Epithelial cell of esophagus (primary cell): ENCODE measurements around the gene GRIK1.
A peak's percentile ranks its signal among the peaks of the same experiment; 100 is the strongest.

Source experiments
- DNase-seq: peaks from one replicate; pipeline ENCODE4 v3.0.0; 2010; ENCODE audit warnings: low read depth
- H3K4me3 ChIP-seq: 2 replicates; pipeline ENCODE4 v1.5.1; 2011; ENCODE audit warnings: mild to moderate bottlenecking, low read length, control low read depth
- CTCF ChIP-seq: IDR thresholded peaks from 2 replicates; pipeline ENCODE4 v1.5.1; 2011; ENCODE audit warnings: low read depth, mild to moderate bottlenecking, low read length, control low read depth, inconsistent platforms; ENCODE audit not compliant: insufficient read depth; ENCODE audit errors: missing control alignments

Gene GRIK1

GRCh38 chr21:29892379-29892778 lies 47.4 kb downstream of the GRIK1 start:
- no peak for TF ChIP-seq CTCF
- H3K4me3 ChIP-seq: no peak overlapping the region
- DNase-seq: no peak

- DNase-seq: peak; percentile 46
- H3K4me3 ChIP-seq: no peak overlapping the region
- no peak for TF ChIP-seq CTCF
Measured at GRCh38 chr21:29888437-29888836, 51.4 kb downstream of the GRIK1 start.

- H3K4me3 ChIP-seq: no peak overlapping the region
- peak; percentile 40 for DNase-seq
- TF ChIP-seq CTCF: no peak
Measured at GRCh38 chr21:29887313-29888009, 52.3 kb downstream of the GRIK1 start.

DNA sequence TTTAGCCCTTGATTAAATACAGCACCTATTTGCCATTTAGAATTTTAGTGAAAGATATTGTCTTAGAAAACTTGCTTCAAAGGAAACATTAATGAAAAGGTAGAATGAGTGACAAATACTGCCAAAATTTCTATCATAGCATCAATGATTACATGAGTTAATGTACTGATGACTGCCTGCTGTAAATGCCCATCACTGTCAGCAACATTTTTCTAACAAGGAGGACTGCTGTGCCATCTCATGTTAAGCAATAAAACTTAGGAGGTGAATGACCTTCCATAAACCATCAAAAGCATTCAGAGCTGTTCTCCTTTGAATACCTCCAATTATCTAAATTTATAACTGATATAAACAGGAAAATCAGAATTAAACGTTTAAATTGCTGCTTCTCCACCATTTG lies 54.3 kb downstream of the GRIK1 start:
- no peak for DNase-seq
- H3K4me3 ChIP-seq: no peak overlapping the region
- TF ChIP-seq CTCF: no peak

- no peak for TF ChIP-seq CTCF
- H3K4me3 ChIP-seq: no peak overlapping the region
- DNase-seq: peak; percentile 19
Measured at GRCh38 chr21:29875873-29876272, 63.9 kb downstream of the GRIK1 start.

- no peak for TF ChIP-seq CTCF
- no peak for DNase-seq
- no peak overlapping the region for H3K4me3 ChIP-seq
Measured at GRCh38 chr21:29875036-29875716, 64.6 kb downstream of the GRIK1 start.
